Upper lobe of left lung (tissue), 6 donors: ENCODE measurements around the gene KRT25. TPM values are rescaled to one million over a fixed set of nuclear protein-coding genes. Genes with fewer than 3 reads are reported as not detected.

Experiments used
- ATAC-seq, 2 donors: fragments of 200-7000 bp; cut with Tn5 transposase; one replicate each; pipeline ENCODE4 v1.9.1; 2022; ENCODE audit warnings: mild to moderate bottlenecking in 2 of 2, moderate library complexity in 2 of 2; ENCODE audit not compliant: low FRiP score in 2 of 2
- DNase-seq, 2 donors: peaks; one replicate each; pipeline ENCODE4 v3.0.0-alpha.2; 2019 to 2020
- H3K27ac ChIP-seq, 4 donors: fragments of 200-600 bp; sonication (generic); one replicate each; pipeline ENCODE4 v1.5.1; 2016 to 2019
- H3K27me3 ChIP-seq, 4 donors: fragments of 200-600 bp; sonication (generic); one replicate each; pipeline ENCODE4 v1.5.1; 2017 to 2019
- H3K36me3 ChIP-seq, 4 donors: fragments of 200-600 bp; sonication (generic); one replicate each; pipeline ENCODE4 v1.5.1; 2016 to 2019
- H3K4me1 ChIP-seq, 4 donors: fragments of 200-600 bp; sonication (generic); one replicate each; pipeline ENCODE4 v1.5.1; 2018 to 2019
- H3K4me3 ChIP-seq, 4 donors: fragments of 200-600 bp; sonication (generic); one replicate each; pipeline ENCODE4 v1.5.1; 2017 to 2019; ENCODE audit warnings: mild to moderate bottlenecking in 2 of 4, moderate library complexity in 1 of 4
- H3K9me3 ChIP-seq, 4 donors: fragments of 200-600 bp; sonication (generic); one replicate each; pipeline ENCODE4 v1.5.1; 2018 to 2019
- CTCF ChIP-seq, 6 experiments: fragments of 450-650 bp in 4 of 6; fragments of 200-600 bp in 2 of 6; sonication (generic) in 2 of 6; IDR thresholded peaks; one replicate each; pipeline ENCODE4 v1.5.1; 2016 to 2019; ENCODE audit warnings: antibody characterized with exemption in 6 of 6
- EP300 ChIP-seq, 4 donors: sonication (generic); formaldehyde crosslinking; IDR thresholded peaks; one replicate each; pipeline ENCODE4 v1.5.1; 2017; ENCODE audit warnings: antibody characterized with exemption in 4 of 4, control low read depth in 2 of 4
- POLR2A ChIP-seq, 4 donors: fragments of 450-650 bp; IDR thresholded peaks; one replicate each; pipeline ENCODE4 v1.5.1; 2016 to 2017; ENCODE audit warnings: antibody characterized with exemption in 4 of 4, mild to moderate bottlenecking in 2 of 4
- POLR2AphosphoS5 ChIP-seq, 2 donors: sonication (generic); formaldehyde crosslinking; IDR thresholded peaks; one replicate each; pipeline ENCODE4 v1.5.1; 2017; ENCODE audit warnings: antibody characterized with exemption in 2 of 2
- WGBS, 2 donors: methylation state at CpG; one replicate each; pipeline ENCODE4 v1.1.5; 2017 to 2018; 5-methylcytosine and 5-hydroxymethylcytosine counted together
- total RNA-seq, 6 donors: library from RNA; depleted of rRNA in 4 of 6; stranded (reverse); fragments of >200 nt in 4 of 6; gene quantifications; one replicate each; pipeline versions ENCODE4 v1.1.0 to v1.2.1, GENCODE V29; 2016 to 2021
- donor health status: DM: no; HTN: no; CAD: no; lungs with moderate emphysema.
- donor health status: DM: no; HTN: yes; CAD: no; lungs with severe emphysema.

The KRT25 gene
- total RNA-seq, 6 donors from 2014 or later, result not detected

DNA sequence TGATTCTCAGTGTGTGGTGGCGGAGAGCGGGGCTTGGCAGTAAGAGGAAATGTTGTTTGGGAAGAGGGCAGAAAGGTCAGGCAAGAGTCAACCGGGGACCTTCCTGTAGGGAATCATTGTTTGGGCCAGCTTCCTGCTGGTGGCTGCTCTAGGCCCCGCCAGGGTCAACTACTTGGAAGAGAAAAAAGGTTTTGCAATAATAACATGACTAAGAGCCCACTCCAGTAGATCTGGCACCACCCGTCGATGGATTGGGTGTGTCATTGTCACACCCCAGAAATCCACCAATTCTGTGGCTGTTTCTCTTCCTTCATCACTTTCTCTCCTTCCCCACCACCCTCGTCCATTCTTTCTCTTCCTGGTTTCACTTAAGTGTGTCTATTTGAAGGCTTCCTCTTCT is 47.4 kb downstream of the KRT25 start:
- Histone ChIP-seq H3K9me3 (no peaks in the 10 kb centered on the region), H3K27me3 (no peaks in the 10 kb centered on the region), H3K36me3 (no peaks in the 10 kb centered on the region), H3K27ac (peak overlapping the region in 3 of 4 donors; percentile 14 to 65 (median 42)), H3K4me1 (peaks cover 6 to 16% (median 10%) of the 10 kb centered on the region in 4 donors), H3K4me3 (no peak overlapping the region)
- WGBS, 2 donors, result 25 to 27% methylated on average over 7 of the region's 7 CpGs
- TF ChIP-seq EP300 (IDR thresholded peaks at IDR 0.05) (peak in 1 of 4 donors; percentile 17), POLR2A (IDR thresholded peaks at IDR 0.05) (no peak), POLR2AphosphoS5 (IDR thresholded peaks at IDR 0.05) (peak; percentile 31 to 34)
- ATAC-seq (peak; percentile 70 to 81), DNase-seq (peak in 1 of 2 donors; percentile 68)

DNA sequence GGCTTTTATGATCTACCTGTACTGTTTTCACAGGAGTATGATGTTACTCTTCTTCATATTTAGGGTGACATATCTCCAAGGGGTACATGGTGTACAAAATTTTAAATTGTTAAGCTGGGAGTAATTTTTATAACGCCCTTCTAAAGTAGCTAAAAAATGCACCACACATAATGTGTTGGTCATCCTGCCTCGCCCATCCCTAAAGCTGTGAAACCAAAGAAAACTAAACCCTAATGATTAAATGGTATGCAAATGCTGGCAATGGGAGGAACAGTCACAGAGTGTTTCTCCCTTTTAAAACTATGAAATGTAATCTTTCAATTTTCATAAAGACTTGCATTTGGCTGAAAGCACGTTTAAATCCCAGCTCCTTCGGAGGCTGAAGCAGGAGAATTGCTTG is 49.5 kb downstream of the KRT25 start:
- no peak for TF ChIP-seq EP300 (IDR thresholded peaks at IDR 0.05)
- TF ChIP-seq POLR2AphosphoS5 (IDR thresholded peaks at IDR 0.05), result no peak
- TF ChIP-seq CTCF (IDR thresholded peaks at IDR 0.05), result no peak
- TF ChIP-seq POLR2A (IDR thresholded peaks at IDR 0.05), result no peak
- 61 to 64% methylated on average over 4 of the region's 4 CpGs for WGBS, 2 donors
- no peak for ATAC-seq

GRCh38 chr17:40703652-40704051 is 51.5 kb downstream of the KRT25 start, which contains the start of gene KRT24:
Gene KRT24 (minus strand): TSS chr17:40703752. CDS start chr17:40703693, 59 bp downstream.
- TF ChIP-seq POLR2A (IDR thresholded peaks at IDR 0.05) (no peak), CTCF (IDR thresholded peaks at IDR 0.05) (no peak), EP300 (IDR thresholded peaks at IDR 0.05) (no peak), POLR2AphosphoS5 (IDR thresholded peaks at IDR 0.05) (no peak)
- Histone ChIP-seq H3K27me3 (no peaks in the 10 kb centered on the region), H3K4me3 (no peak within 1 kb of the TSS), H3K36me3 (no peaks in the 10 kb centered on the region), H3K9me3 (no peaks in the 10 kb centered on the region), H3K4me1 (peaks cover 6 to 16% (median 10%) of the 10 kb centered on the region in 4 donors), H3K27ac (no peak within 1 kb of the TSS)
- 74 to 86% methylated on average over 7 of the region's 7 CpGs for WGBS, 2 donors
- ATAC-seq (no peak), DNase-seq (no peak)

More for the DNA sequence above, 49.5 kb downstream of the KRT25 start:
- Histone ChIP-seq H3K4me1 (peaks cover 6 to 16% (median 10%) of the 10 kb centered on the region in 4 donors), H3K36me3 (no peaks in the 10 kb centered on the region), H3K9me3 (no peaks in the 10 kb centered on the region), H3K27ac (no peak overlapping the region), H3K27me3 (no peaks in the 10 kb centered on the region), H3K4me3 (no peak overlapping the region)
- DNase-seq, result no peak

DNA sequence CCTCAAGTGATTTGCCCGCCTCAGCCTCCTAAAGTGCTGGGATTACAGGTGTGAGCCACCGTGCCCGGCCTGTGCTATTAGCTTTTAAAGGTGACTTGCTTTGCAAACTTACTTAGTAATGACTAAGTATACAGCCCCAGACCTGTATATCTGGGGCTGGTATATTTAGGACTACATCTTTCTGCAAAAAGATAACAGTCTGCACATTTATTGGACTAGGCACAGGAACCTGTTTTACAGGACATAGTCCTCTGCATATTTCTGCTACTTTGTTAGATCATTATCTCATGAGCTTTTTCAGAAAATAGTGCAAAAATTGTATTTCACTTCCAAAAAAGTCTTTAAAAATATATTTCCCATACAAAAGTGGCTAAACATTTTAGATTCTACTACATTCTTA is 52.9 kb downstream of the KRT25 start:
- Histone ChIP-seq H3K27ac (no peak overlapping the region), H3K27me3 (no peaks in the 10 kb centered on the region), H3K36me3 (no peaks in the 10 kb centered on the region), H3K9me3 (no peaks in the 10 kb centered on the region), H3K4me3 (no peak overlapping the region), H3K4me1 (peaks cover 0 to 6% (median 5%) of the 10 kb centered on the region in 4 donors)
- no peak for ATAC-seq
- WGBS, 2 donors, result 79 to 80% methylated on average over 2 to 3 of the region's 3 CpGs
- DNase-seq, result no peak
- TF ChIP-seq POLR2AphosphoS5 (IDR thresholded peaks at IDR 0.05), result no peak
- no peak for TF ChIP-seq EP300 (IDR thresholded peaks at IDR 0.05)
- TF ChIP-seq CTCF (IDR thresholded peaks at IDR 0.05), result no peak
- TF ChIP-seq POLR2A (IDR thresholded peaks at IDR 0.05), result no peak

DNA sequence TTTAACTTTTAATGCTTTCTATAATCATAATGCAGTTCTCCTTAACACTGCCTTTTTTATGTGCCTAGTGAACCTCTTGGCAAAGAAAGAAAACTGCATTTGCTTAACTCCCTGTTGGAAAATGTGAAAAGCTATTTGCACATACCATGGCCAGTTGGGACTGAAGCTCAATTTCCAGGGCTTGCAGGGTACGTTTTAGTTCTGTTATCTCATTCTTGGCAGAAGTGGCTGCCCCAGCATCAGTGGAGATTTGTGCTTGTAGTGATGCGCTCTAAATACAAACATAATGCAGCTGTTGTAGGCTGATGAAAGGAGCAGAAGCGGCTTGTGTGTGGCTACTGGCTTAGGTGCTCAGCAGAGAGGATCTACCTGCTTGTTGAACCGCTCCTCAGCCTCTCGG is 55.3 kb downstream of the KRT25 start:
- no peak overlapping the region for H3K4me3 ChIP-seq
- no peak for DNase-seq
- TF ChIP-seq EP300 (IDR thresholded peaks at IDR 0.05) (no peak), POLR2A (IDR thresholded peaks at IDR 0.05) (no peak)
- peak in 1 of 2 donors; percentile 65 for ATAC-seq
- no peaks in the 10 kb centered on the region for H3K9me3 ChIP-seq
- no peaks in the 10 kb centered on the region for H3K36me3 ChIP-seq
- 69 to 71% methylated on average over 5 of the region's 5 CpGs for WGBS, 2 donors
- no peak overlapping the region for H3K27ac ChIP-seq
- peaks cover 10 to 15% (median 12%) of the 10 kb centered on the region in 4 donors for H3K4me1 ChIP-seq
- no peaks in the 10 kb centered on the region for H3K27me3 ChIP-seq

DNA sequence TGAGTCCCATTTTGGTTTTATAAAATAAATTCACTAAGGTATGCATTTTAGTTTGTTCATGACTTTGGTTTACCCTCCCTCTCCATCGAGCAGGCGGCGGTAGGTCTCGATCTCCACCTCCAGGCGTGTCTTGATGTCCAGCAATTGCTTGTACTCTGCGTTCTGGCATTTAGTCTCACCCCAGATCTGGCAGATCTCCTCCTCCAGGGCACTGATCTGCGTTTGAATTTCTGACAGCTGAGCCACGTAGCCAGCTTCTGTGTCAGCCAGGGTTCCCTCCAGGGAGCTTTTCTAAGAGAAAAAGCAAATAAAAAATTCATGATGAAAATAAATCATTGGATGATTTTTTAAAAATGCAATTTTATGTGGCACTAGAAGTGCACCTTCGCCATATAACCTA is 55.8 kb downstream of the KRT25 start:
- ATAC-seq (peak in 1 of 2 donors; percentile 50), DNase-seq (no peak)
- H3K9me3 ChIP-seq, result no peaks in the 10 kb centered on the region
- no peaks in the 10 kb centered on the region for H3K27me3 ChIP-seq
- peaks cover 10 to 15% (median 12%) of the 10 kb centered on the region in 4 donors for H3K4me1 ChIP-seq
- no peak overlapping the region for H3K27ac ChIP-seq
- no peak overlapping the region for H3K4me3 ChIP-seq
- TF ChIP-seq POLR2AphosphoS5 (IDR thresholded peaks at IDR 0.05) (no peak), CTCF (IDR thresholded peaks at IDR 0.05) (no peak)
- WGBS, 2 donors, result 73 to 74% methylated on average over 9 of the region's 9 CpGs
- no peaks in the 10 kb centered on the region for H3K36me3 ChIP-seq
